ENCODE results near the gene ARFGAP1. TPM values are rescaled to one million over a fixed set of nuclear protein-coding genes. Genes with fewer than 3 reads are reported as not detected.

ARFGAP1 gene
- total and polyA plus RNA-seq, 2 experiments from 2014 or later = 41.5 to 95.5 TPM

- Mint-ChIP-seq H3K27me3 (ENCODE audit: insufficient read depth, low read depth, poor library complexity) (peaks cover 25% of the 10 kb centered on the region), H3K4me1 (peaks cover 14% of the 10 kb centered on the region), H3K4me3 (no peak overlapping the region), H3K27ac (peak overlapping the region; percentile 52; the same call in 1 of the 2 replicates), H3K9me3 (no peaks in the 10 kb centered on the region), H3K36me3 (ENCODE audit: low read depth) (peaks cover 12% of the 10 kb centered on the region)
- TF ChIP-seq POLR2AphosphoS5 (IDR thresholded peaks at IDR 0.05; ENCODE audit: low read depth) = 0 out of 2 replicates have a peak, but pooled peaks have one; percentile 31
- no peak for TF ChIP-seq JUNB (IDR thresholded peaks at IDR 0.05; ENCODE audit: unreplicated experiment)
- TF ChIP-seq, protein P1, sequence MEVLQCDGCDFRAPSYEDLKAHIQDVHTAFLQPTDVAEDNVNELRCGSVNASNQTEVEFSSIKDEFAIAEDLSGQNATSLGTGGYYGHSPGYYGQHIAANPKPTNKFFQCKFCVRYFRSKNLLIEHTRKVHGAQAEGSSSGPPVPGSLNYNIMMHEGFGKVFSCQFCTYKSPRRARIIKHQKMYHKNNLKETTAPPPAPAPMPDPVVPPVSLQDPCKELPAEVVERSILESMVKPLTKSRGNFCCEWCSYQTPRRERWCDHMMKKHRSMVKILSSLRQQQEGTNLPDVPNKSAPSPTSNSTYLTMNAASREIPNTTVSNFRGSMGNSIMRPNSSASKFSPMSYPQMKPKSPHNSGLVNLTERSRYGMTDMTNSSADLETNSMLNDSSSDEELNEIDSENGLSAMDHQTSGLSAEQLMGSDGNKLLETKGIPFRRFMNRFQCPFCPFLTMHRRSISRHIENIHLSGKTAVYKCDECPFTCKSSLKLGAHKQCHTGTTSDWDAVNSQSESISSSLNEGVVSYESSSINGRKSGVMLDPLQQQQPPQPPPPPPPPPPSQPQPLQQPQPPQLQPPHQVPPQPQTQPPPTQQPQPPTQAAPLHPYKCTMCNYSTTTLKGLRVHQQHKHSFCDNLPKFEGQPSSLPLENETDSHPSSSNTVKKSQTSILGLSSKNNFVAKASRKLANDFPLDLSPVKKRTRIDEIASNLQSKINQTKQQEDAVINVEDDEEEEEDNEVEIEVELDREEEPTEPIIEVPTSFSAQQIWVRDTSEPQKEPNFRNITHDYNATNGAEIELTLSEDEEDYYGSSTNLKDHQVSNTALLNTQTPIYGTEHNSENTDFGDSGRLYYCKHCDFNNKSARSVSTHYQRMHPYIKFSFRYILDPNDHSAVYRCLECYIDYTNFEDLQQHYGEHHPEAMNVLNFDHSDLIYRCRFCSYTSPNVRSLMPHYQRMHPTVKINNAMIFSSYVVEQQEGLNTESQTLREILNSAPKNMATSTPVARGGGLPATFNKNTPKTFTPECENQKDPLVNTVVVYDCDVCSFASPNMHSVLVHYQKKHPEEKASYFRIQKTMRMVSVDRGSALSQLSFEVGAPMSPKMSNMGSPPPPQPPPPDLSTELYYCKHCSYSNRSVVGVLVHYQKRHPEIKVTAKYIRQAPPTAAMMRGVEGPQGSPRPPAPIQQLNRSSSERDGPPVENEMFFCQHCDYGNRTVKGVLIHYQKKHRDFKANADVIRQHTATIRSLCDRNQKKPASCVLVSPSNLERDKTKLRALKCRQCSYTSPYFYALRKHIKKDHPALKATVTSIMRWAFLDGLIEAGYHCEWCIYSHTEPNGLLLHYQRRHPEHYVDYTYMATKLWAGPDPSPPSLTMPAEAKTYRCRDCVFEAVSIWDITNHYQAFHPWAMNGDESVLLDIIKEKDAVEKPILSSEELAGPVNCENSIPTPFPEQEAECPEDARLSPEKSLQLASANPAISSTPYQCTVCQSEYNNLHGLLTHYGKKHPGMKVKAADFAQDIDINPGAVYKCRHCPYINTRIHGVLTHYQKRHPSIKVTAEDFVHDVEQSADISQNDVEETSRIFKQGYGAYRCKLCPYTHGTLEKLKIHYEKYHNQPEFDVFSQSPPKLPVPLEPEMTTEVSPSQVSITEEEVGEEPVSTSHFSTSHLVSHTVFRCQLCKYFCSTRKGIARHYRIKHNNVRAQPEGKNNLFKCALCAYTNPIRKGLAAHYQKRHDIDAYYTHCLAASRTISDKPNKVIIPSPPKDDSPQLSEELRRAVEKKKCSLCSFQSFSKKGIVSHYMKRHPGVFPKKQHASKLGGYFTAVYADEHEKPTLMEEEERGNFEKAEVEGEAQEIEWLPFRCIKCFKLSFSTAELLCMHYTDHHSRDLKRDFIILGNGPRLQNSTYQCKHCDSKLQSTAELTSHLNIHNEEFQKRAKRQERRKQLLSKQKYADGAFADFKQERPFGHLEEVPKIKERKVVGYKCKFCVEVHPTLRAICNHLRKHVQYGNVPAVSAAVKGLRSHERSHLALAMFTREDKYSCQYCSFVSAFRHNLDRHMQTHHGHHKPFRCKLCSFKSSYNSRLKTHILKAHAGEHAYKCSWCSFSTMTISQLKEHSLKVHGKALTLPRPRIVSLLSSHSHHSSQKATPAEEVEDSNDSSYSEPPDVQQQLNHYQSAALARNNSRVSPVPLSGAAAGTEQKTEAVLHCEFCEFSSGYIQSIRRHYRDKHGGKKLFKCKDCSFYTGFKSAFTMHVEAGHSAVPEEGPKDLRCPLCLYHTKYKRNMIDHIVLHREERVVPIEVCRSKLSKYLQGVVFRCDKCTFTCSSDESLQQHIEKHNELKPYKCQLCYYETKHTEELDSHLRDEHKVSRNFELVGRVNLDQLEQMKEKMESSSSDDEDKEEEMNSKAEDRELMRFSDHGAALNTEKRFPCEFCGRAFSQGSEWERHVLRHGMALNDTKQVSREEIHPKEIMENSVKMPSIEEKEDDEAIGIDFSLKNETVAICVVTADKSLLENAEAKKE (CRISPR knock-in tag; IDR thresholded peaks at IDR 0.05) = no peak
- peak; percentile 54 to 74 for TF ChIP-seq CTCF (conservative IDR thresholded peaks at IDR 0.05; ENCODE audit: low read depth in 2 of 2)
- TF ChIP-seq, protein P2, sequence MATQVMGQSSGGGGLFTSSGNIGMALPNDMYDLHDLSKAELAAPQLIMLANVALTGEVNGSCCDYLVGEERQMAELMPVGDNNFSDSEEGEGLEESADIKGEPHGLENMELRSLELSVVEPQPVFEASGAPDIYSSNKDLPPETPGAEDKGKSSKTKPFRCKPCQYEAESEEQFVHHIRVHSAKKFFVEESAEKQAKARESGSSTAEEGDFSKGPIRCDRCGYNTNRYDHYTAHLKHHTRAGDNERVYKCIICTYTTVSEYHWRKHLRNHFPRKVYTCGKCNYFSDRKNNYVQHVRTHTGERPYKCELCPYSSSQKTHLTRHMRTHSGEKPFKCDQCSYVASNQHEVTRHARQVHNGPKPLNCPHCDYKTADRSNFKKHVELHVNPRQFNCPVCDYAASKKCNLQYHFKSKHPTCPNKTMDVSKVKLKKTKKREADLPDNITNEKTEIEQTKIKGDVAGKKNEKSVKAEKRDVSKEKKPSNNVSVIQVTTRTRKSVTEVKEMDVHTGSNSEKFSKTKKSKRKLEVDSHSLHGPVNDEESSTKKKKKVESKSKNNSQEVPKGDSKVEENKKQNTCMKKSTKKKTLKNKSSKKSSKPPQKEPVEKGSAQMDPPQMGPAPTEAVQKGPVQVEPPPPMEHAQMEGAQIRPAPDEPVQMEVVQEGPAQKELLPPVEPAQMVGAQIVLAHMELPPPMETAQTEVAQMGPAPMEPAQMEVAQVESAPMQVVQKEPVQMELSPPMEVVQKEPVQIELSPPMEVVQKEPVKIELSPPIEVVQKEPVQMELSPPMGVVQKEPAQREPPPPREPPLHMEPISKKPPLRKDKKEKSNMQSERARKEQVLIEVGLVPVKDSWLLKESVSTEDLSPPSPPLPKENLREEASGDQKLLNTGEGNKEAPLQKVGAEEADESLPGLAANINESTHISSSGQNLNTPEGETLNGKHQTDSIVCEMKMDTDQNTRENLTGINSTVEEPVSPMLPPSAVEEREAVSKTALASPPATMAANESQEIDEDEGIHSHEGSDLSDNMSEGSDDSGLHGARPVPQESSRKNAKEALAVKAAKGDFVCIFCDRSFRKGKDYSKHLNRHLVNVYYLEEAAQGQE (IDR thresholded peaks at IDR 0.05; ENCODE audit: unreplicated experiment) = no peak
- no peak for TF ChIP-seq EZH2 (IDR thresholded peaks at IDR 0.05; ENCODE audit: low read depth, unreplicated experiment)
- no peak for TF ChIP-seq STAT1 (IDR thresholded peaks at IDR 0.05; ENCODE audit: unreplicated experiment)
- no peak for TF ChIP-seq EZH2phosphoT487 (IDR thresholded peaks at IDR 0.05; ENCODE audit: unreplicated experiment)
- TF ChIP-seq ZNF331 (CRISPR knock-in tag; IDR thresholded peaks at IDR 0.05; ENCODE audit: low read depth) = no peak
- no peak for TF ChIP-seq ZNF114 (CRISPR knock-in tag; IDR thresholded peaks at IDR 0.05)
- TF ChIP-seq CREB1 (CRISPR knock-in tag; IDR thresholded peaks at IDR 0.05; ENCODE audit: low read depth) = 0 out of 2 replicates have a peak, but pooled peaks have one; percentile 14
- no peak for TF ChIP-seq NANOG (IDR thresholded peaks at IDR 0.05; ENCODE audit: borderline replicate concordance)
- H2AFZ ChIP-seq = no peak overlapping the region
- H3K4me2 ChIP-seq = no peak overlapping the region
- H3K79me2 ChIP-seq (replicated peaks; ENCODE audit: insufficient read depth) = no peaks in the 10 kb centered on the region
- H3F3A ChIP-seq (replicated peaks; ENCODE audit: low read depth) = no peaks in the 10 kb centered on the region
- H3K36me3 ChIP-seq (ENCODE audit: insufficient read depth) = no peaks in the 10 kb centered on the region; the same call in 1 of the 2 replicates
- no peaks in the 10 kb centered on the region for H4K20me1 ChIP-seq (replicated peaks; ENCODE audit: insufficient read depth)
- no peaks in the 10 kb centered on the region for H3K9me2 ChIP-seq (ENCODE audit: insufficient read depth)
- no peaks in the 10 kb centered on the region for H3K27me3 ChIP-seq (ENCODE audit: insufficient read depth)
- DNase-seq (ENCODE audit: low spot score) (peak; percentile 74), ATAC-seq (peak; percentile 75)
- H3K27ac ChIP-seq (ENCODE audit: low read depth) = peak overlapping the region; percentile 45; the same call in 1 of the 2 replicates
- no peak overlapping the region for H3K4me3 ChIP-seq
- H3K4me1 ChIP-seq (ENCODE audit: insufficient read depth) = peaks cover 14% of the 10 kb centered on the region; the same call in 1 of the 2 replicates
These were observed 18.3 kb downstream of the ARFGAP1 start for GRCh38 chr20:63290677-63291472.
